ENCODE results near the gene SDCCAG8. TPM values are rescaled to one million over a fixed set of nuclear protein-coding genes. Genes with fewer than 3 reads are reported as not detected.

The SDCCAG8 gene
- total and polyA plus RNA-seq, 2 of the 8 experiments (the other 6 are each of a cell fraction or from before 2014, with no cell fraction given): 15.6 to 21.0 TPM

- Histone ChIP-seq H3K4me1 (replicated peaks in 1 of 4; ENCODE audit: control insufficient read depth in 3 of 4, insufficient read depth in 4 of 4, low read length in 3 of 4) (peaks cover 2 to 4% (median 4%) of the 10 kb centered on the region in 4 experiments; a peak in 5 of 7 replicates), H3K36me3 (ENCODE audit: control insufficient read depth in 2 of 4, insufficient read depth in 4 of 4, low read length in 3 of 4) (no peaks in the 10 kb centered on the region), H3K9me3 (ENCODE audit: insufficient read depth in 2 of 2, low read depth in 1 of 2, low read length in 1 of 2) (no peaks in the 10 kb centered on the region), H2BK120ac (replicated peaks; ENCODE audit: low read depth, low read length) (no peak overlapping the region), H4K8ac (ENCODE audit: extremely low read depth, insufficient read depth, low read length) (no peak overlapping the region), H2AFZ (ENCODE audit: low read length) (no peak overlapping the region), H3K4me2 (ENCODE audit: insufficient read depth in 1 of 2, low read depth in 2 of 2, low read length in 2 of 2) (no peak overlapping the region), H3K79me2 (ENCODE audit: control insufficient read depth in 1 of 2, insufficient read depth in 2 of 2, low read length in 2 of 2) (no peaks in the 10 kb centered on the region), H3K27me3 (replicated peaks in 1 of 4; ENCODE audit: control insufficient read depth in 3 of 4, extremely low read depth in 1 of 4, insufficient read depth in 3 of 4, low read length in 3 of 4) (no peaks in the 10 kb centered on the region), H3K9ac (replicated peaks in 1 of 4; ENCODE audit: extremely low read depth in 1 of 4, low read depth in 3 of 4, low read length in 3 of 4) (no peak overlapping the region), H4K91ac (replicated peaks; ENCODE audit: insufficient read length, low read length) (no peak overlapping the region), H3K18ac (ENCODE audit: extremely low read depth, low read length) (no peak overlapping the region), H3K4ac (replicated peaks; ENCODE audit: insufficient read length, low read depth, low read length) (no peak overlapping the region), H3K14ac (ENCODE audit: insufficient read length) (no peak overlapping the region), H3K79me1 (ENCODE audit: low read depth, low read length) (no peaks in the 10 kb centered on the region), H2AK5ac (ENCODE audit: low read depth, low read length) (no peak overlapping the region), H4K20me1 (replicated peaks in 1 of 2; ENCODE audit: control insufficient read depth in 1 of 2, insufficient read depth in 2 of 2, low read length in 2 of 2) (no peaks in the 10 kb centered on the region), H3K56ac (replicated peaks; ENCODE audit: insufficient read length, low read depth, low read length) (no peak overlapping the region), H3K4me3 (ENCODE audit: extremely low read depth in 1 of 4, insufficient read depth in 2 of 4, low read depth in 3 of 4, low read length in 4 of 4) (no peak overlapping the region), H2BK15ac (ENCODE audit: low read length) (no peak overlapping the region), H4K5ac (ENCODE audit: insufficient read length, low read depth, low read length) (no peak overlapping the region), H3K23me2 (ENCODE audit: low read depth, low read length) (no peaks in the 10 kb centered on the region), H3K27ac (ENCODE audit: low read depth, low read length) (no peak overlapping the region), H2BK5ac (ENCODE audit: low read depth, low read length) (no peak overlapping the region), H3K23ac (ENCODE audit: insufficient read length) (no peak overlapping the region), H2BK12ac (ENCODE audit: low read depth, low read length) (no peak overlapping the region), H2BK20ac (ENCODE audit: low read length) (no peak overlapping the region)
- ChIA-PET CTCF (ENCODE audit: partially characterized antibody) (interaction anchor here (0.6 to 1.9 kb wide), 6 partner anchors 16 to 661 kb away, joined by 3 to 5 read pairs (median 4); no protein-coding TSS in a partner anchor), POLR2A (ENCODE audit: partially characterized antibody) (no interaction called here)
- FAIRE-seq (no peak), DNase-seq (ENCODE audit: low read depth in 1 of 2, low spot score in 2 of 2) (no peak)
- TF ChIP-seq SIN3A (conservative IDR thresholded peaks at IDR 0.05 in 1 of 2, IDR thresholded peaks at IDR 0.05 in 1 of 2; ENCODE audit: low read depth in 1 of 2, low read length in 2 of 2) (no peak), BRCA1 (IDR thresholded peaks at IDR 0.05; ENCODE audit: low read depth, low read length) (no peak), BACH1 (IDR thresholded peaks at IDR 0.05; ENCODE audit: low read length) (no peak), EZH2 (IDR thresholded peaks at IDR 0.05; ENCODE audit: low read depth, low read length, severe bottlenecking) (no peak)
- WGBS, 2 experiments (ENCODE audit: extremely low coverage in 1 of 2, insufficient coverage in 1 of 2, insufficient read length in 1 of 2, insufficient replicate concordance in 2 of 2, low coverage in 1 of 2, low lambda C conversion rate in 2 of 2, missing lambda C conversion rate in 1 of 2): 80% methylated on average over 5 of the region's 5 CpGs; no CpG with 5 or more reads in 1 of the 2 experiments
These were observed 209.9 kb downstream of the SDCCAG8 start for GRCh38 chr1:243465738-243466137.

All from H1 (cell line).